Glutamatergic neuron (in vitro differentiated cells): ENCODE results near the gene EVX2. TPM values are rescaled to one million over a fixed set of nuclear protein-coding genes. Genes with fewer than 3 reads are reported as not detected.

ENCODE experiments used
- DNase-seq: peaks from one replicate; pipeline ENCODE4 v3.0.0; 2022
- H3K27ac Mint-ChIP-seq: one replicate; pipeline ENCODE4 v1.8.0; 2020; ENCODE audit warnings: mild to moderate bottlenecking, mixed read lengths, inconsistent platforms; ENCODE audit not compliant: unreplicated experiment
- H3K27me3 Mint-ChIP-seq: one replicate; pipeline ENCODE4 v1.8.0; 2020; ENCODE audit warnings: mild to moderate bottlenecking, moderate library complexity, mixed read lengths, inconsistent platforms; ENCODE audit not compliant: unreplicated experiment
- H3K36me3 Mint-ChIP-seq: one replicate; pipeline ENCODE4 v1.8.0; 2020; ENCODE audit warnings: mild to moderate bottlenecking, mixed read lengths, inconsistent platforms; ENCODE audit not compliant: unreplicated experiment
- H3K4me1 Mint-ChIP-seq: one replicate; pipeline ENCODE4 v1.8.0; 2020; ENCODE audit warnings: mild to moderate bottlenecking, low read depth, mixed read lengths, inconsistent platforms; ENCODE audit not compliant: unreplicated experiment
- H3K4me3 Mint-ChIP-seq: one replicate; pipeline ENCODE4 v1.8.0; 2020; ENCODE audit warnings: mild to moderate bottlenecking, mixed read lengths, inconsistent platforms; ENCODE audit not compliant: unreplicated experiment
- H3K9me3 Mint-ChIP-seq: one replicate; pipeline ENCODE4 v1.8.0; 2020; ENCODE audit warnings: mild to moderate bottlenecking, moderate library complexity, mixed read lengths, inconsistent platforms; ENCODE audit not compliant: unreplicated experiment
- total RNA-seq: library from RNA; stranded (reverse); fragmentation: NEBNext Ultra II Directional; extraction: Animal tissue kit (Norgen Biotek cat#: 25700); gene quantifications from one replicate; pipeline ENCODE4 v1.2.1, GENCODE V29; 2021; ENCODE audit not compliant: unreplicated experiment
- TF ChIP-seq, protein P1 (sequence below): fragments of 200-600 bp; sonication (generic); IDR thresholded peaks from one replicate; pipeline ENCODE4 v1.5.0; 2021; ENCODE audit not compliant: partially characterized antibody, unreplicated experiment

The EVX2 gene
- total RNA-seq, 1 donor from 2014 or later = 0.76 TPM

DNA sequence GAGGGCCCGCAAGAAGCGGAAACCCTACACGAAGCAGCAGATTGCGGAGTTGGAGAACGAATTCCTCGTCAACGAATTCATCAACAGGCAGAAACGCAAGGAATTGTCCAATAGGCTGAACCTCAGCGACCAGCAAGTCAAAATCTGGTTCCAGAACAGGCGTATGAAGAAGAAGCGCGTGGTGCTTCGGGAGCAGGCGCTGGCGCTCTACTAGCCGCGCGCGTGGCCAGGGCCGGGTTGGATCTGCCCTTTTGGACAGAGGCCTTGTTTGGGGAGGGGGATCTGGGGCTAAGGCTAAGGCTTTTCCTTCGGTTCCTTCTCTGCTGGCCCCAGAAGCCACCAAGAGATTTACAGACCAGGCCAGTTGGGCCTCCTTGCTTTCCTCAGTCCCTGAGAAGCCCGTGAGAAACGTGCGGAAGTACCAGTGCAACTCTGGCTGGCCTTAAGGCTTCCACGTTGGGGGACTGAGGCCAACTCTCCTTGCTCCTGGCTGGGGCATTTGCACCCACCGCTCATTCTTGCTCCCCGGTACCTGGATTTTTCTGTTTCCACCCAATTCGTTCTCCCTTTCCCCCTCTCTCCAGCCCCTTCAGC lies 16.9 kb upstream of the EVX2 start:
- Mint-ChIP-seq H3K27me3 (peaks cover 56% of the 10 kb centered on the region), H3K4me3 (no peak overlapping the region), H3K9me3 (peaks cover 11% of the 10 kb centered on the region), H3K4me1 (peaks cover 14% of the 10 kb centered on the region), H3K36me3 (no peaks in the 10 kb centered on the region), H3K27ac (no peak overlapping the region)
- TF ChIP-seq, protein P1, sequence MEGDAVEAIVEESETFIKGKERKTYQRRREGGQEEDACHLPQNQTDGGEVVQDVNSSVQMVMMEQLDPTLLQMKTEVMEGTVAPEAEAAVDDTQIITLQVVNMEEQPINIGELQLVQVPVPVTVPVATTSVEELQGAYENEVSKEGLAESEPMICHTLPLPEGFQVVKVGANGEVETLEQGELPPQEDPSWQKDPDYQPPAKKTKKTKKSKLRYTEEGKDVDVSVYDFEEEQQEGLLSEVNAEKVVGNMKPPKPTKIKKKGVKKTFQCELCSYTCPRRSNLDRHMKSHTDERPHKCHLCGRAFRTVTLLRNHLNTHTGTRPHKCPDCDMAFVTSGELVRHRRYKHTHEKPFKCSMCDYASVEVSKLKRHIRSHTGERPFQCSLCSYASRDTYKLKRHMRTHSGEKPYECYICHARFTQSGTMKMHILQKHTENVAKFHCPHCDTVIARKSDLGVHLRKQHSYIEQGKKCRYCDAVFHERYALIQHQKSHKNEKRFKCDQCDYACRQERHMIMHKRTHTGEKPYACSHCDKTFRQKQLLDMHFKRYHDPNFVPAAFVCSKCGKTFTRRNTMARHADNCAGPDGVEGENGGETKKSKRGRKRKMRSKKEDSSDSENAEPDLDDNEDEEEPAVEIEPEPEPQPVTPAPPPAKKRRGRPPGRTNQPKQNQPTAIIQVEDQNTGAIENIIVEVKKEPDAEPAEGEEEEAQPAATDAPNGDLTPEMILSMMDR = no peak
- DNase-seq = no peak

DNA sequence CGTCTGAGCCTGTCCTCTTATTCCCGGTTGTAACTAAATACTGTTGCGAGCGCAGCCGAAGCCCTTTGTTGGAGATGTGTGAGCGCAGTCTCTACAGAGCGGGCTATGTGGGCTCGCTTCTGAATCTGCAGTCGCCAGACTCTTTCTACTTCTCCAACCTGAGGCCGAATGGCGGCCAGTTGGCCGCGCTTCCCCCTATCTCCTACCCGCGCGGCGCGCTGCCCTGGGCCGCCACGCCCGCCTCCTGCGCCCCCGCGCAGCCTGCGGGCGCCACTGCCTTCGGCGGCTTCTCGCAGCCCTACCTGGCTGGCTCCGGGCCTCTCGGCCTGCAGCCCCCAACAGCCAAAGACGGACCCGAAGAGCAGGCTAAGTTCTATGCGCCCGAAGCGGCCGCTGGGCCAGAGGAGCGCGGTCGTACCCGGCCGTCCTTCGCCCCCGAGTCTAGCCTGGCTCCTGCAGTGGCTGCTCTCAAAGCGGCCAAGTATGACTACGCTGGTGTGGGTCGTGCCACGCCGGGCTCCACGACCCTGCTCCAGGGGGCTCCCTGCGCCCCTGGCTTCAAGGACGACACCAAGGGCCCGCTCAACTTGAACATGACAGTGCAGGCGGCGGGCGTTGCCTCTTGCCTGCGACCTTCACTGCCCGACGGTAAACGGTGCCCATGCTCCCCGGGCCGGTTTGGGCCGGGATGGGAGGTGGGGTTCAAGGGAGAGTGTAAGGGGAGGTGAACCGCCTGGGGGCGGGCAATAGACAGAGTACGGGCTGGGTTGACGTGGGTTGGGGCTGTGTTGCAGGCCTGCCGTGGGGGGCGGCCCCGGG lies 16.2 kb upstream of the EVX2 start, which contains the start of gene HOXD12:
Gene HOXD12, plus strand, starts transcription at position 68 of the 819 bp plus-strand sequence. Its CDS starts 7 bp downstream, at position 75.
- Mint-ChIP-seq H3K36me3 (no peaks in the 10 kb centered on the region), H3K9me3 (peaks cover 11% of the 10 kb centered on the region), H3K4me1 (peaks cover 14% of the 10 kb centered on the region), H3K27me3 (peaks cover 49% of the 10 kb centered on the region), H3K27ac (no peak within 1 kb of the TSS), H3K4me3 (peak within 1 kb of the TSS; percentile 49)
- no peak for DNase-seq
- TF ChIP-seq, protein P1 = no peak

DNA sequence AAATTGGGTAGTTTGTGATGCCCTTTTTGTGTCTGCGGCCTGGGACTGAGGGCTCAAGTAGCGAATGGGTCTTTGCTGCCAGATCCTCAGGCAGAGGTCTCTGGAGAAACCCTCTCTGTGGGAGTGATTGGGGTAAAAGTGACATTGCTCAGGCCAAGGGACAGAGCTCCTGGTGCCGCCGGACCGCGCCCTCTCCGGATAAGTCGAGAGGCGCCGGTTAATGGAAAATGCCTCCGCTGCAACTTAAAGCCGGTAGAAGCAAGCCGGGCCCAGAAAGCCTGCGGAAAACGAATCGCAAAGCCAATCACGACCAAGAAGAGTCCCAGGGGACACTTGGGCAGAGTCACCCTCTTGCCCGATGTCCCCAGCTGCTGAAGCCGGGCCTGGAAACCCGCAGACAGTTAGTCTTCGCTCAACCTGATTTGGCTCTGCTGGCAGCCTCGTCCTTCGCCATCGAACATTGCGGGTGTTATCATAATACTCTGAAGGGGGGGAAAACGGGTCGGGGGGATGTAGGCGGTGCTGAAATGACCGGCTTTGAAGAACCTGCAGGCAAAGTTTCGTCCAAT lies 15.5 kb upstream of the EVX2 start:
- Mint-ChIP-seq H3K27me3 (peaks cover 49% of the 10 kb centered on the region), H3K9me3 (peaks cover 13% of the 10 kb centered on the region), H3K27ac (no peak overlapping the region), H3K4me1 (peaks cover 14% of the 10 kb centered on the region), H3K36me3 (no peaks in the 10 kb centered on the region), H3K4me3 (peak overlapping the region; percentile 49)
- DNase-seq = no peak
- TF ChIP-seq, protein P1 = no peak

DNA sequence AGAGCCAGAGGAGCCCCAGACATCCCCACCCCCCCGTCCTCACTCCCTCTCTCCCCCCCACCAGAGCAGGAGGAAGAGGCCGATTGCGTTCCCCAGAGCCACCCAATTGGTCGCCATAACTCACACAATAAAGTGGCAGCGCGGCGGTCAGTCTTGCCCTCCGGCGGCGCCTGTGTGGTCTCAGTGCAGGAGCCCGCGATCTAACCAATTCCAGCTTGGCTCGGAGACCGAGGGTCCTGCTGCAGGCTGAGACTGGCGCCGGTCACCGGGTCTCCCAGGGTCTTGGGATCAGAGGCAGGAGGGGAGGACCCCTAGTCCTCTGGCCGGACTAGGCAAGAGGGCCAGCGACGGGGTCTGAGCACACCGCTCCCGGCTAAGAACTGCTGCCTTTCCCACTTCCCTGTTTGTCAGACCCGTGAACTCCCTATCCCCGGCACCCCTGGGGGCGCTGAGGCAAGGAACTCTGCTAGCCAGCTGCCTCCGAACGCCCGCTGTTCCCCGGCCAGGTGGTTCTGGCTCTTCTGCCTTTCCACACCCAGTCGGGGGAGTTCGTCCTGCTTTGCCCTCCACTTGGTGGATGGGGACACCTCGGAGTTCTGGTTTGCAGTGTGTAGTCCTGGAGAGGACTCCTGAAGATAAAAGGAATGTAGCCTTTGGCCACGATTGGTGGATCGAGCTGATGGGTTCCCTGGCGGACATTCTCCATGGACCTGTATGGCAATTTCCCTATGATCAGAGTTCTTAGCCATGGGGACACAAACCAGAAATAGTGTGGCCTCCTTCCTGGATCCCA lies 14.8 kb upstream of the EVX2 start:
- H3K36me3 Mint-ChIP-seq = peaks cover 4% of the 10 kb centered on the region
- TF ChIP-seq, protein P1 = no peak
- peaks cover 52% of the 10 kb centered on the region for H3K27me3 Mint-ChIP-seq
- peaks cover 14% of the 10 kb centered on the region for H3K4me1 Mint-ChIP-seq
- peaks cover 17% of the 10 kb centered on the region for H3K9me3 Mint-ChIP-seq
- H3K27ac Mint-ChIP-seq = no peak overlapping the region
- DNase-seq = no peak
- H3K4me3 Mint-ChIP-seq = peak overlapping the region; percentile 82
